K562 (cell line): Measurements from ENCODE around the gene CDC27. TPM values are rescaled to one million over a fixed set of nuclear protein-coding genes. Genes with fewer than 3 reads are reported as not detected.

Experiments used
- BRF1 ChIP-seq: IDR thresholded peaks from 3 replicates; pipeline ENCODE4 v1.6.1; 2011; ENCODE audit warnings: borderline replicate concordance, mild to moderate bottlenecking; ENCODE audit not compliant: insufficient read length; ENCODE audit errors: extremely low read depth
- FOXM1 ChIP-seq, 2 experiments: fragments of 450-650 bp in 1 of 2; sonication (generic) in 1 of 2; formaldehyde crosslinking in 1 of 2; IDR thresholded peaks; 2 replicates each; pipeline versions ENCODE4 v1.6.1 to v1.9.0; 2017 to 2022; ENCODE audit warnings: low read depth in 2 of 2, mild to moderate bottlenecking in 2 of 2, missing genetic modification reagents in 1 of 2, moderate library complexity in 1 of 2
- HMG20B ChIP-seq: fragments of 250-450 bp; sonication (Bioruptor Pico); IDR thresholded peaks from 2 replicates; pipeline ENCODE4 v1.5.0; 2021; ENCODE audit warnings: mild to moderate bottlenecking
- JUN ChIP-seq, 2 experiments: sonication (generic) in 1 of 2; formaldehyde crosslinking in 1 of 2; IDR thresholded peaks; 2 replicates each; pipeline versions ENCODE4 v1.6.1 to v1.8.0; 2012 to 2022; ENCODE audit warnings: borderline replicate concordance in 2 of 2, mild to moderate bottlenecking in 2 of 2, improper control_type of control experiment in 1 of 2, low read depth in 1 of 2, low read length in 1 of 2, missing genetic modification reagents in 1 of 2
- MYBL2 ChIP-seq, 2 experiments: fragments of 450-650 bp in 1 of 2; sonication (generic) in 1 of 2; formaldehyde crosslinking in 1 of 2; IDR thresholded peaks; 2 replicates each; pipeline versions ENCODE4 v1.6.1 to v1.8.1; 2017 to 2022; ENCODE audit warnings: borderline replicate concordance in 1 of 2, inconsistent platforms in 1 of 2, low read depth in 1 of 2, mild to moderate bottlenecking in 1 of 2, missing genetic modification reagents in 1 of 2, moderate library complexity in 1 of 2
- NFYB ChIP-seq: IDR thresholded peaks from 2 replicates; pipeline ENCODE4 v1.6.1; 2011; ENCODE audit warnings: mild to moderate bottlenecking, moderate library complexity; ENCODE audit not compliant: insufficient read length; ENCODE audit errors: extremely low read depth
- NONO ChIP-seq, 2 experiments: fragments of 200-400 bp in 1 of 2; fragments of 450-650 bp in 1 of 2; formaldehyde crosslinking in 1 of 2; IDR thresholded peaks; 2 replicates each; pipeline ENCODE4 v1.6.1; 2017; ENCODE audit warnings: low read depth in 2 of 2, mild to moderate bottlenecking in 2 of 2, moderate library complexity in 2 of 2, low read length in 1 of 2
- TAL1 ChIP-seq: fragments of 450-650 bp; IDR thresholded peaks from 2 replicates; pipeline ENCODE4 v1.6.1; 2016; ENCODE audit warnings: mild to moderate bottlenecking
- TFAP4 ChIP-seq: sonication (generic); formaldehyde crosslinking; IDR thresholded peaks from 2 replicates; pipeline ENCODE4 v1.8.0; 2022; ENCODE audit warnings: missing genetic modification reagents, mild to moderate bottlenecking, moderate library complexity, borderline replicate concordance
- U2AF1 ChIP-seq: fragments of 200-400 bp; formaldehyde crosslinking; optimal IDR thresholded peaks from 2 replicates; pipeline ENCODE3; 2017; ENCODE audit warnings: mild to moderate bottlenecking, low read depth, low read length, moderate library complexity
- U2AF2 ChIP-seq: fragments of 200-400 bp; formaldehyde crosslinking; optimal IDR thresholded peaks from 2 replicates; pipeline ENCODE3; 2017; ENCODE audit warnings: low read depth, mild to moderate bottlenecking, low read length
- ZNF165 ChIP-seq: fragments of 250-450 bp; sonication (Bioruptor Pico); IDR thresholded peaks from 2 replicates; pipeline ENCODE4 v1.4.0; 2020; ENCODE audit warnings: borderline replicate concordance
- ZNF263 ChIP-seq: sonication (generic); formaldehyde crosslinking; IDR thresholded peaks from 2 replicates; pipeline ENCODE4 v1.8.0; 2022; ENCODE audit warnings: mild to moderate bottlenecking, missing genetic modification reagents, borderline replicate concordance
- ZNF316 ChIP-seq: fragments of 450-650 bp; IDR thresholded peaks from 2 replicates; pipeline ENCODE4 v1.6.1; 2016
- ZNF707 ChIP-seq: fragments of 250-450 bp; sonication (Bioruptor Pico); conservative IDR thresholded peaks from 2 replicates; pipeline ENCODE4 v1.8.0; 2022; ENCODE audit warnings: inconsistent platforms, mild to moderate bottlenecking, moderate library complexity
- polyA plus RNA-seq, 8 experiments: library from polyadenylated mRNA; depleted of rRNA in 4 of 8; stranded (reverse) in 5 of 8; unstranded in 3 of 8; fragments of >200 nt; fragmentation: Nextera tagmentation in 2 of 8; fragmentation: Illumina TruSeq in 1 of 8; extraction: Ambion mirVana in 2 of 8; extraction: Trizol in 1 of 8; gene quantifications; 2 replicates each; pipeline versions ENCODE4 v1.2.1 to v1.2.3, GENCODE V29; 2011 to 2014; ENCODE audit warnings: inconsistent platforms in 1 of 8, missing spikeins in 1 of 8
- total RNA-seq, 7 experiments: library from RNA; depleted of rRNA in 6 of 7; stranded (reverse); fragments of >200 nt in 6 of 7; fragmentation: Illumina TruSeq in 2 of 7; extraction: Trizol in 2 of 7; gene quantifications; 2 replicates each; pipeline versions ENCODE4 v1.2.1 to v1.2.3, GENCODE V29; 2011 to 2021; ENCODE audit warnings: low replicate concordance in 1 of 7
- TF ChIP-seq, protein P1 (sequence below): fragments of 450-650 bp; formaldehyde crosslinking; IDR thresholded peaks from 2 replicates; pipeline ENCODE4 v1.4.0; 2022; ENCODE audit warnings: mild to moderate bottlenecking, moderate library complexity
- TF ChIP-seq, protein P2 (sequence below): fragments of 250-450 bp; sonication (Bioruptor Pico); IDR thresholded peaks from 2 replicates; pipeline ENCODE4 v1.4.0; 2020; ENCODE audit warnings: borderline replicate concordance

CDC27 gene
- total and polyA plus RNA-seq, 9 of the 15 experiments (the other 6 are each of a cell fraction or from before 2014, with no cell fraction given), result 28.6 to 155 (median 94.1) TPM

- no peak for TF ChIP-seq HMG20B (CRISPR knock-in tag)
- no peak for TF ChIP-seq JUN (IDR thresholded peaks at IDR 0.05; ENCODE audit: borderline replicate concordance, low read depth, low read length)
- no peak for TF ChIP-seq JUN (CRISPR knock-in tag; IDR thresholded peaks at IDR 0.05; ENCODE audit: borderline replicate concordance)
- no peak for TF ChIP-seq NONO (IDR thresholded peaks at IDR 0.05; ENCODE audit: low read depth in 2 of 2, low read length in 1 of 2)
- TF ChIP-seq ZNF316, result peak; percentile 99
- TF ChIP-seq TFAP4 (CRISPR knock-in tag), result peak; percentile 26; the same call in 1 of the 2 replicates
- no peak for TF ChIP-seq U2AF2
- no peak for TF ChIP-seq MYBL2 (IDR thresholded peaks at IDR 0.05; ENCODE audit: low read depth)
- TF ChIP-seq MYBL2 (CRISPR knock-in tag; IDR thresholded peaks at IDR 0.05; ENCODE audit: borderline replicate concordance), result no peak
- TF ChIP-seq NFYB, result no peak
- TF ChIP-seq TAL1, result no peak
- TF ChIP-seq, protein P1, sequence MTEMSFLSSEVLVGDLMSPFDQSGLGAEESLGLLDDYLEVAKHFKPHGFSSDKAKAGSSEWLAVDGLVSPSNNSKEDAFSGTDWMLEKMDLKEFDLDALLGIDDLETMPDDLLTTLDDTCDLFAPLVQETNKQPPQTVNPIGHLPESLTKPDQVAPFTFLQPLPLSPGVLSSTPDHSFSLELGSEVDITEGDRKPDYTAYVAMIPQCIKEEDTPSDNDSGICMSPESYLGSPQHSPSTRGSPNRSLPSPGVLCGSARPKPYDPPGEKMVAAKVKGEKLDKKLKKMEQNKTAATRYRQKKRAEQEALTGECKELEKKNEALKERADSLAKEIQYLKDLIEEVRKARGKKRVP (CRISPR knock-in tag), result no peak
- no peak for TF ChIP-seq BRF1
- TF ChIP-seq ZNF263, result no peak
- no peak for TF ChIP-seq U2AF1
- no peak for TF ChIP-seq FOXM1 (IDR thresholded peaks at IDR 0.05; ENCODE audit: low read depth)
- TF ChIP-seq FOXM1 (CRISPR knock-in tag; IDR thresholded peaks at IDR 0.05; ENCODE audit: low read depth), result no peak
- no peak for TF ChIP-seq ZNF165 (CRISPR knock-in tag)
- no peak for TF ChIP-seq ZNF707 (CRISPR knock-in tag)
- TF ChIP-seq, protein P2, sequence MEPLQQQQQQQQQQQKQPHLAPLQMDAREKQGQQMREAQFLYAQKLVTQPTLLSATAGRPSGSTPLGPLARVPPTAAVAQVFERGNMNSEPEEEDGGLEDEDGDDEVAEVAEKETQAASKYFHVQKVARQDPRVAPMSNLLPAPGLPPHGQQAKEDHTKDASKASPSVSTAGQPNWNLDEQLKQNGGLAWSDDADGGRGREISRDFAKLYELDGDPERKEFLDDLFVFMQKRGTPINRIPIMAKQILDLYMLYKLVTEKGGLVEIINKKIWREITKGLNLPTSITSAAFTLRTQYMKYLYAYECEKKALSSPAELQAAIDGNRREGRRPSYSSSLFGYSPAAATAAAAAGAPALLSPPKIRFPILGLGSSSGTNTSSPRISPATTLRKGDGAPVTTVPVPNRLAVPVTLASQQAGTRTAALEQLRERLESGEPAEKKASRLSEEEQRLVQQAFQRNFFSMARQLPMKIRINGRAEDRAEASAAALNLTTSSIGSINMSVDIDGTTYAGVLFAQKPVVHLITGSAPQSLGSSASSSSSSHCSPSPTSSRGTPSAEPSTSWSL (CRISPR knock-in tag), result 0 out of 2 replicates have a peak, but pooled peaks have one; percentile 60
Measured at GRCh38 chr17:47210105-47210504, 21.0 kb upstream of the CDC27 start (continued).
